Measurements from ENCODE around the gene ARFGAP2.

The ARFGAP2 gene

DNA sequence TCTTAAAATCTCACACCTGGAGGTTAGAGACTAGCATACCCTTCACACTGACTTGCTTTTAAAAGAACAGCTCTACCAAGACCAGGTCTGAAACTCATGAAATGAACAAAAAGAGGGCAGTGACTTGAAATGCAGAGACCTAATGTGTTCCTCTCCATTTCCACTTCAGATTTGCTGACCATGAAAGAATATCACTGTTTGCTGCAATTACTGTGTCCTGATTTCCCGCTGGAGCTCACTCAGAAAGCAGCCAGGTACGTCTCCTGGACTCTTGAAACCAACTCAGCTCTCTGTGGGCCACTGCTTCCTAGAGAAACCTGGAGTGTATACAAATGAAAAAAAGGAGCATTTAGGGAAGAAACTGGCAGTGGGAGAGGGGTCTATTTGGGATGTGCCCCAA lies 39.2 kb downstream of the ARFGAP2 start:
- Histone ChIP-seq H3K36me3 (ENCODE audit: low read length) (no peaks in the 10 kb centered on the region), H3K27ac (ENCODE audit: low read depth, low read length) (no peak overlapping the region), H3K79me2 (ENCODE audit: insufficient read depth, low read length) (no peaks in the 10 kb centered on the region), H3K4me2 (ENCODE audit: low read depth, low read length, poor library complexity, severe bottlenecking) (no peak overlapping the region), H3K27me3 (ENCODE audit: low read length) (no peaks in the 10 kb centered on the region), H3K9me2 (replicated peaks; ENCODE audit: insufficient read depth, low read length) (no peaks in the 10 kb centered on the region), H3K4me3 (ENCODE audit: insufficient read depth, low read length, poor library complexity, severe bottlenecking) (no peak overlapping the region), H3F3A (ENCODE audit: insufficient read depth) (no peaks in the 10 kb centered on the region), H2AFZ (ENCODE audit: low read depth, low read length, severe bottlenecking) (no peak overlapping the region), H3K9ac (ENCODE audit: low read length) (no peak overlapping the region), H3K9me3 (ENCODE audit: insufficient read depth, low read length) (no peaks in the 10 kb centered on the region), H4K20me1 (ENCODE audit: low read depth, low read length) (no peaks in the 10 kb centered on the region)
- TF ChIP-seq, protein P1, sequence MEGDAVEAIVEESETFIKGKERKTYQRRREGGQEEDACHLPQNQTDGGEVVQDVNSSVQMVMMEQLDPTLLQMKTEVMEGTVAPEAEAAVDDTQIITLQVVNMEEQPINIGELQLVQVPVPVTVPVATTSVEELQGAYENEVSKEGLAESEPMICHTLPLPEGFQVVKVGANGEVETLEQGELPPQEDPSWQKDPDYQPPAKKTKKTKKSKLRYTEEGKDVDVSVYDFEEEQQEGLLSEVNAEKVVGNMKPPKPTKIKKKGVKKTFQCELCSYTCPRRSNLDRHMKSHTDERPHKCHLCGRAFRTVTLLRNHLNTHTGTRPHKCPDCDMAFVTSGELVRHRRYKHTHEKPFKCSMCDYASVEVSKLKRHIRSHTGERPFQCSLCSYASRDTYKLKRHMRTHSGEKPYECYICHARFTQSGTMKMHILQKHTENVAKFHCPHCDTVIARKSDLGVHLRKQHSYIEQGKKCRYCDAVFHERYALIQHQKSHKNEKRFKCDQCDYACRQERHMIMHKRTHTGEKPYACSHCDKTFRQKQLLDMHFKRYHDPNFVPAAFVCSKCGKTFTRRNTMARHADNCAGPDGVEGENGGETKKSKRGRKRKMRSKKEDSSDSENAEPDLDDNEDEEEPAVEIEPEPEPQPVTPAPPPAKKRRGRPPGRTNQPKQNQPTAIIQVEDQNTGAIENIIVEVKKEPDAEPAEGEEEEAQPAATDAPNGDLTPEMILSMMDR (IDR thresholded peaks at IDR 0.05; ENCODE audit: insufficient read depth, low read length, poor library complexity, severe bottlenecking): no peak
- no peak for TF ChIP-seq EZH2phosphoT487 (conservative IDR thresholded peaks at IDR 0.05; ENCODE audit: low read length)

DNA sequence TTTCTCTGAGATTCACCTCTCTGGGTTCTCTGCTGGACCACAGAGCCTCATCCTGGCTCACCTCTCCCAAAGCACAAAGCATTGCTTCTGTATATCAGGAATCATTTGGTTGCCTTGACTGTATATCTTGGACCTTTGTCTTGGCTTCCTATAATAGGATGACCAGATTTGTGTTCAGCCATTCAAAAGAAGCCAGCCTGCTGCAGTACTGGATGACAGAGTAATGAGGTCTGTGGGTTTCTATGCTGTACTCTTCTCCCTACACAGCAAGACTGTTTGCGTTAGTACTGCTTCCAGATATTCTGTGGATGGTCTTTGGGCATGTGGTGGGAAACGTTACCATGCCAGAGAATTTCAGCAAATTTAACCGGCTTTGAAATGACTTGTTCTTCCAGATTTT lies 39.8 kb downstream of the ARFGAP2 start:
- no peaks in the 10 kb centered on the region for H3K27me3 ChIP-seq (ENCODE audit: low read length)
- H3K9ac ChIP-seq (ENCODE audit: low read length): no peak overlapping the region

DNA sequence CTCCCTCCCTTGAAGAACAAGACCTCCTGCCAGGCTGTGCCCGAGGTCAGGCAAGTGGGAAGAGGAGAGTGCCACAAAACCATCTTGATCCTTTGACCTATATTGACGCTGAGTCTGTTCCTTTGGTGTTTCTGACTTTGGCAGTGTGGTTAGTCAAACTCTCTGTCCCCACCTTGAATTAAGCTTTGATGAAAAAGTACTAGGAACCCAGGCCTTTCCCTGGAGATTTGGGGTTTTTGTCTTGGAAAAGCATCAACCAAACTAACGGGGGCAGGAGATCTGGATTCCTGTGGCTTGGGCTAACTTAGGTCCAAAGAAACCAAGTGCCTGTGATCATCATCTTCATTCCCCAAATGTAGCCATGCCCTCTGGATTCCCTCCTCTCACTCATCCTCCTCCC lies 40.4 kb downstream of the ARFGAP2 start:
- Histone ChIP-seq H3K4me2 (ENCODE audit: low read depth, low read length, poor library complexity, severe bottlenecking) (no peak overlapping the region), H3K36me3 (ENCODE audit: low read length) (no peaks in the 10 kb centered on the region), H3K79me2 (ENCODE audit: insufficient read depth, low read length) (no peaks in the 10 kb centered on the region), H3K9me2 (replicated peaks; ENCODE audit: insufficient read depth, low read length) (no peaks in the 10 kb centered on the region), H3K9me3 (ENCODE audit: insufficient read depth, low read length) (no peaks in the 10 kb centered on the region), H3K27me3 (ENCODE audit: low read length) (no peaks in the 10 kb centered on the region), H4K20me1 (ENCODE audit: low read depth, low read length) (no peaks in the 10 kb centered on the region), H3F3A (ENCODE audit: insufficient read depth) (no peaks in the 10 kb centered on the region), H3K27ac (ENCODE audit: low read depth, low read length) (no peak overlapping the region), H3K9ac (ENCODE audit: low read length) (no peak overlapping the region), H3K4me3 (ENCODE audit: insufficient read depth, low read length, poor library complexity, severe bottlenecking) (no peak overlapping the region), H2AFZ (ENCODE audit: low read depth, low read length, severe bottlenecking) (no peak overlapping the region)
- TF ChIP-seq, protein P1 (IDR thresholded peaks at IDR 0.05; ENCODE audit: insufficient read depth, low read length, poor library complexity, severe bottlenecking): no peak
- TF ChIP-seq EZH2phosphoT487 (conservative IDR thresholded peaks at IDR 0.05; ENCODE audit: low read length): no peak

More for the DNA sequence above, 39.8 kb downstream of the ARFGAP2 start:
- Histone ChIP-seq H2AFZ (ENCODE audit: low read depth, low read length, severe bottlenecking) (no peak overlapping the region), H3K4me3 (ENCODE audit: insufficient read depth, low read length, poor library complexity, severe bottlenecking) (no peak overlapping the region), H4K20me1 (ENCODE audit: low read depth, low read length) (no peaks in the 10 kb centered on the region), H3K79me2 (ENCODE audit: insufficient read depth, low read length) (no peaks in the 10 kb centered on the region), H3F3A (ENCODE audit: insufficient read depth) (no peaks in the 10 kb centered on the region), H3K36me3 (ENCODE audit: low read length) (no peaks in the 10 kb centered on the region), H3K9me2 (replicated peaks; ENCODE audit: insufficient read depth, low read length) (no peaks in the 10 kb centered on the region), H3K27ac (ENCODE audit: low read depth, low read length) (no peak overlapping the region), H3K4me2 (ENCODE audit: low read depth, low read length, poor library complexity, severe bottlenecking) (no peak overlapping the region), H3K9me3 (ENCODE audit: insufficient read depth, low read length) (no peaks in the 10 kb centered on the region)
- TF ChIP-seq, protein P1 (IDR thresholded peaks at IDR 0.05; ENCODE audit: insufficient read depth, low read length, poor library complexity, severe bottlenecking): no peak
- TF ChIP-seq EZH2phosphoT487 (conservative IDR thresholded peaks at IDR 0.05; ENCODE audit: low read length): no peak

Data from SU-DHL-6 (cell line).